Heart left ventricle (tissue), 13 donors: ENCODE measurements around the gene KCNQ4.

ENCODE experiments used
- CTCF ChIP-seq, 12 donors: fragments of 200-600 bp; sonication (generic) in 4 of 12; IDR thresholded peaks; one replicate each; pipeline versions ENCODE4 v1.5.0 to v1.8.0; 2018 to 2022; ENCODE audit warnings: antibody characterized with exemption in 12 of 12, mild to moderate bottlenecking in 5 of 12
- POLR2A ChIP-seq, 2 donors: fragments of 450-650 bp; IDR thresholded peaks; one replicate each; pipeline ENCODE4 v1.6.1; 2017; ENCODE audit warnings: antibody characterized with exemption in 2 of 2, mild to moderate bottlenecking in 2 of 2, moderate library complexity in 2 of 2
- donor health status: ischemic (EF 13 %, LVEDD 7.1; RV severe dilation, severe dysfunction).
- donor health status: DM: no; HTN: yes; CAD: no.
- donor health status: DM: no; HTN: no; CAD: no.
- donor health status: ischemic (EF 25% LVEDD 6.9; RV normal size, moderate dysfunction).
- donor health status: ischemic (EF 25% LVEDD 5.7; RV mildly dilated, moderate dysfunction).
- donor health status: ischemic (EF 35%, LVEDD 5.7; RV mildly dilated, moderate dysfunction).
- donor health status: nonischemic (EF 11% LVEDD 7.7; RV severe dilation, severe dysfunction).
- donor health status: DM: yes; HTN: yes; CAD: no.
- donor health status: PGD.
- donor health status: ischemic (EF 29% LVEDD 5.4; RV normal size, mild dysfunction).
- donor health status: nonischemic (EF 23%, LVEDD 6.1; RV moderate dilation, normal function).

- TF ChIP-seq CTCF (IDR thresholded peaks at IDR 0.05) (no peak), POLR2A (IDR thresholded peaks at IDR 0.05) (no peak)
These were observed 46.9 kb downstream of the KCNQ4 start for GRCh38 chr1:40830419-40830943.
